GM12891 (cell line): ENCODE results near the gene SLC9A4.

Experiments used
- POLR2A ChIP-seq: IDR thresholded peaks from 2 replicates; pipeline ENCODE4 v1.6.1; 2011; ENCODE audit warnings: low read depth, low read length, control low read depth
- POLR2AphosphoS5 ChIP-seq: IDR thresholded peaks from 2 replicates; pipeline ENCODE4 v1.6.1; 2011; ENCODE audit warnings: low read depth, low read length, control low read depth
- TAF1 ChIP-seq: IDR thresholded peaks from 2 replicates; pipeline ENCODE4 v1.6.1; 2011; ENCODE audit warnings: low read depth, low read length, control low read depth

DNA sequence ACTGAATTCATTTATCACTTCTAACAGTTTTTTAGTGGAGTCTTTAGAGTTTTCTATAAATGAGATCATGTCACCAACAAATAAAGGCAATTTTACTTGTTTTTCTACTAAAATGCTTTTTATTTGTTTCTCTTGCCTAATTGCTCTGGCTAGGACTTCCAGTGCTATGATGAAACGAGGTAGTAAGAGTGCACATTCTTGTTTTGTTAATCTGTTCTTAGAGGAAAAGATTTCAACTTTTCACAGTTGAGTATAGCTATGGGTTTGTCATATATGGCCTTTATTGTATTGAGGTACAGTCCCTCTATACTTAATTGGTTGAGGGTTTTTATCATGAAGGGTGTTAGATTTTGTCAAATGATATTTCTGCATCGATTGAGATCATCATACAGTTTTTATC lies 44.5 kb upstream of the SLC9A4 start:
- TF ChIP-seq POLR2AphosphoS5 = no peak
- no peak for TF ChIP-seq POLR2A
- TF ChIP-seq TAF1 = no peak
